Smooth muscle cell (in vitro differentiated cells): ENCODE measurements around the gene USP25. TPM values are rescaled to one million over a fixed set of nuclear protein-coding genes. Genes with fewer than 3 reads are reported as not detected.

ENCODE experiments used
- DNase-seq: peaks from one replicate; lab custom pipeline; 2025; ENCODE audit not compliant: unreplicated experiment; lab: John Stamatoyannopoulos, UW
- H2AFZ ChIP-seq: fragments of 200-600 bp; sonication (generic); 2 replicates; pipeline ENCODE4 v1.6.0; 2016; ENCODE audit warnings: antibody characterized with exemption, low read depth, mild to moderate bottlenecking
- H3F3A ChIP-seq: fragments of 200-600 bp; sonication (generic); 2 replicates; pipeline ENCODE4 v1.6.0; 2017; ENCODE audit warnings: antibody characterized with exemption, low read depth
- H3K27ac ChIP-seq: fragments of 200-600 bp; sonication (generic); 2 replicates; pipeline ENCODE4 v1.5.1; 2016; ENCODE audit warnings: low read depth, mild to moderate bottlenecking
- H3K27me3 ChIP-seq: fragments of 200-600 bp; sonication (generic); 2 replicates; pipeline ENCODE4 v1.6.1; 2016; ENCODE audit warnings: low read depth, mild to moderate bottlenecking
- H3K36me3 ChIP-seq: fragments of 200-600 bp; sonication (generic); 2 replicates; pipeline ENCODE4 v1.5.1; 2016; ENCODE audit warnings: low read depth
- H3K4me1 ChIP-seq: fragments of 200-600 bp; sonication (generic); 2 replicates; pipeline ENCODE4 v1.5.1; 2016; ENCODE audit warnings: low read depth
- H3K4me2 ChIP-seq: fragments of 200-600 bp; sonication (generic); 2 replicates; pipeline ENCODE4 v1.6.0; 2016; ENCODE audit warnings: mild to moderate bottlenecking
- H3K4me3 ChIP-seq: fragments of 200-600 bp; sonication (generic); 2 replicates; pipeline ENCODE4 v1.5.1; 2016; ENCODE audit warnings: mild to moderate bottlenecking
- H3K79me2 ChIP-seq: fragments of 200-600 bp; sonication (generic); 2 replicates; pipeline ENCODE4 v1.6.0; 2016; ENCODE audit warnings: low read depth, mild to moderate bottlenecking
- H3K9ac ChIP-seq: fragments of 200-600 bp; sonication (generic); 2 replicates; pipeline ENCODE4 v1.6.0; 2016; ENCODE audit warnings: low read depth
- H3K9me3 ChIP-seq: fragments of 200-600 bp; sonication (generic); replicated peaks from 2 replicates; pipeline ENCODE4 v1.5.1; 2016; ENCODE audit warnings: low read depth
- H4K20me1 ChIP-seq: fragments of 200-600 bp; sonication (generic); 2 replicates; pipeline ENCODE4 v1.6.0; 2016; ENCODE audit warnings: low read depth
- CTCF ChIP-seq: fragments of 200-600 bp; sonication (generic); IDR thresholded peaks from 2 replicates; pipeline ENCODE4 v1.5.1; 2017; ENCODE audit warnings: borderline replicate concordance, mild to moderate bottlenecking, antibody characterized with exemption; ENCODE audit not compliant: insufficient read depth, poor library complexity, severe bottlenecking
- WGBS: methylation state at CpG from one replicate; pipeline ENCODE4 v1.1.7; 2016; ENCODE audit warnings: low lambda C conversion rate; 5-methylcytosine and 5-hydroxymethylcytosine counted together
- polyA plus RNA-seq: library from polyadenylated mRNA; unstranded; fragments of >200 nt; fragmentation: Nextera tagmentation; extraction: Ambion mirVana; gene quantifications from 2 replicates; pipeline ENCODE4 v1.2.1, GENCODE V29; 2016
- total RNA-seq: library from RNA; depleted of rRNA; stranded (reverse); fragments of >200 nt; gene quantifications from 2 replicates; pipeline ENCODE4 v1.2.3, GENCODE V29; 2014

USP25 gene
- total and polyA plus RNA-seq, 2 experiments from 2014 or later = 12.0 to 30.7 TPM

GRCh38 chr21:15741510-15741909 is 11.7 kb downstream of the USP25 start:
- Histone ChIP-seq H3K9ac (no peak overlapping the region), H3K4me3 (no peak overlapping the region), H3K4me2 (no peak overlapping the region), H3K4me1 (peaks cover 19% of the 10 kb centered on the region), H3K36me3 (no peaks in the 10 kb centered on the region), H3K27me3 (no peaks in the 10 kb centered on the region), H3K9me3 (no peaks in the 10 kb centered on the region), H4K20me1 (peaks cover 84% of the 10 kb centered on the region), H3F3A (no peaks in the 10 kb centered on the region), H3K27ac (no peak overlapping the region), H2AFZ (no peak overlapping the region), H3K79me2 (peaks cover 96% of the 10 kb centered on the region)
- TF ChIP-seq CTCF = no peak
- 29% methylated on average over 1 of the region's 1 CpG for WGBS
- DNase-seq = no peak

GRCh38 chr21:15742052-15742670 is 12.4 kb downstream of the USP25 start:
- TF ChIP-seq CTCF = no peak
- H3K4me1 ChIP-seq = peaks cover 19% of the 10 kb centered on the region

GRCh38 chr21:15742694-15743093 is 12.9 kb downstream of the USP25 start:
- Histone ChIP-seq H3F3A (no peaks in the 10 kb centered on the region), H3K36me3 (no peaks in the 10 kb centered on the region), H2AFZ (no peak overlapping the region), H3K9me3 (no peaks in the 10 kb centered on the region), H3K4me1 (peaks cover 19% of the 10 kb centered on the region), H3K79me2 (peaks cover 96% of the 10 kb centered on the region), H3K9ac (no peak overlapping the region), H3K27ac (no peak overlapping the region), H3K4me3 (no peak overlapping the region), H4K20me1 (peaks cover 84% of the 10 kb centered on the region), H3K27me3 (no peaks in the 10 kb centered on the region), H3K4me2 (no peak overlapping the region)
- 97% methylated on average over 13 of the region's 13 CpGs for WGBS
- TF ChIP-seq CTCF = no peak
- no peak for DNase-seq

More at GRCh38 chr21:15742052-15742670, 12.4 kb downstream of the USP25 start:
- Histone ChIP-seq H3K4me2 (no peak overlapping the region), H3K27me3 (no peaks in the 10 kb centered on the region), H3K27ac (no peak overlapping the region), H3K79me2 (peaks cover 96% of the 10 kb centered on the region), H2AFZ (no peak overlapping the region), H4K20me1 (peaks cover 85% of the 10 kb centered on the region), H3K4me3 (no peak overlapping the region), H3K9me3 (no peaks in the 10 kb centered on the region), H3K36me3 (no peaks in the 10 kb centered on the region), H3K9ac (no peak overlapping the region), H3F3A (no peaks in the 10 kb centered on the region)
- WGBS = 76% methylated on average over 4 of the region's 4 CpGs
- DNase-seq = no peak

GRCh38 chr21:15743593-15743992 is 13.8 kb downstream of the USP25 start:
- Histone ChIP-seq H3K4me2 (no peak overlapping the region), H3K27ac (no peak overlapping the region), H3K4me1 (peaks cover 19% of the 10 kb centered on the region), H3K79me2 (peaks cover 96% of the 10 kb centered on the region), H4K20me1 (peaks cover 91% of the 10 kb centered on the region), H3K27me3 (no peaks in the 10 kb centered on the region), H3F3A (no peaks in the 10 kb centered on the region), H3K9me3 (no peaks in the 10 kb centered on the region), H3K36me3 (no peaks in the 10 kb centered on the region), H3K9ac (no peak overlapping the region), H2AFZ (no peak overlapping the region), H3K4me3 (no peak overlapping the region)
- TF ChIP-seq CTCF = no peak
- no peak for DNase-seq
- WGBS = 92% methylated on average over 4 of the region's 4 CpGs
